Glutamatergic neuron (in vitro differentiated cells): ENCODE data around the gene TMEM185A. TPM values are rescaled to one million over a fixed set of nuclear protein-coding genes. Genes with fewer than 3 reads are reported as not detected.
"Not testable (repeated sequence)": the region's sequence is repeated elsewhere in the genome, so short reads cannot be mapped to it uniquely, and the experiment has no call there.

Experiments used
- DNase-seq: peaks from one replicate; pipeline ENCODE4 v3.0.0; 2022
- H3K27ac Mint-ChIP-seq: one replicate; pipeline ENCODE4 v1.8.0; 2020; ENCODE audit warnings: mild to moderate bottlenecking, mixed read lengths, inconsistent platforms; ENCODE audit not compliant: unreplicated experiment
- H3K27me3 Mint-ChIP-seq: one replicate; pipeline ENCODE4 v1.8.0; 2020; ENCODE audit warnings: mild to moderate bottlenecking, moderate library complexity, mixed read lengths, inconsistent platforms; ENCODE audit not compliant: unreplicated experiment
- H3K36me3 Mint-ChIP-seq: one replicate; pipeline ENCODE4 v1.8.0; 2020; ENCODE audit warnings: mild to moderate bottlenecking, mixed read lengths, inconsistent platforms; ENCODE audit not compliant: unreplicated experiment
- H3K4me1 Mint-ChIP-seq: one replicate; pipeline ENCODE4 v1.8.0; 2020; ENCODE audit warnings: mild to moderate bottlenecking, low read depth, mixed read lengths, inconsistent platforms; ENCODE audit not compliant: unreplicated experiment
- H3K4me3 Mint-ChIP-seq: one replicate; pipeline ENCODE4 v1.8.0; 2020; ENCODE audit warnings: mild to moderate bottlenecking, mixed read lengths, inconsistent platforms; ENCODE audit not compliant: unreplicated experiment
- H3K9me3 Mint-ChIP-seq: one replicate; pipeline ENCODE4 v1.8.0; 2020; ENCODE audit warnings: mild to moderate bottlenecking, moderate library complexity, mixed read lengths, inconsistent platforms; ENCODE audit not compliant: unreplicated experiment
- total RNA-seq: library from RNA; stranded (reverse); fragmentation: NEBNext Ultra II Directional; extraction: Animal tissue kit (Norgen Biotek cat#: 25700); gene quantifications from one replicate; pipeline ENCODE4 v1.2.1, GENCODE V29; 2021; ENCODE audit not compliant: unreplicated experiment

Gene TMEM185A
- total RNA-seq, 1 donor from 2014 or later: 34.6 TPM

DNA sequence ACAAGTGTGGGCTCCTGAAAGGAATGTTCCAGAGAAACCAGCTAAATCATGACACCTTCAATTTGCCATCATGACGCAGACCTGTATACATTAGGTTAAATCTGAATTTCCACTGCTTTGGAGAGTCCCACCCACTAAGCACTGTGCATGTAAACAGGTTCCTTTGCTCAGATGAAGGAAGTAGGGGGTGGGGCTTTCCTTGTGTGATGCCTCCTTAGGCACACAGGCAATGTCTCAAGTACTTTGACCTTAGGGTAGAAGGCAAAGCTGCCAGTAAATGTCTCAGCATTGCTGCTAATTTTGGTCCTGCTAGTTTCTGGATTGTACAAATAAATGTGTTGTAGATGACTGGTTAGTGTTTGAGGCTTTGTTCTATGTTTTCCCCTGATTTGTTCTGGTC lies 84.6 kb downstream of the TMEM185A start:
- DNase-seq, H3K4me1 Mint-ChIP-seq, H3K27me3 Mint-ChIP-seq, H3K9me3 Mint-ChIP-seq, H3K36me3 Mint-ChIP-seq, H3K27ac Mint-ChIP-seq, H3K4me3 Mint-ChIP-seq: not testable (repeated sequence)

Other genes starting within 250 kb of the TMEM185A start
- 86.4 TPM for gene IDS, start 126.5 kb downstream of the TMEM185A start, total RNA-seq
- gene EOLA1, start 90.8 kb downstream of the TMEM185A start, total RNA-seq: 27.7 TPM
- gene HSFX3, start 81.9 kb downstream of the TMEM185A start, total RNA-seq: not detected
- gene MAGEA9B, start 44.3 kb downstream of the TMEM185A start, total RNA-seq: not detected
- gene HSFX2, start 36.5 kb downstream of the TMEM185A start, total RNA-seq: 1.0 TPM
- not detected for gene MAGEA11, start 80.3 kb upstream of the TMEM185A start, total RNA-seq
- 1.8 TPM for gene HSFX1, start 142.3 kb upstream of the TMEM185A start, total RNA-seq
- gene MAGEA9, start 150.1 kb upstream of the TMEM185A start, total RNA-seq: not detected
- not detected for gene MAGEA8, start 249.4 kb upstream of the TMEM185A start, total RNA-seq